ENCODE measurements around the gene MAN2B2. TPM values are rescaled to one million over a fixed set of nuclear protein-coding genes. Genes with fewer than 3 reads are reported as not detected.

Gene MAN2B2
- total and polyA plus RNA-seq, 2 donors from 2014 or later: 19.9 to 34.3 TPM

DNA sequence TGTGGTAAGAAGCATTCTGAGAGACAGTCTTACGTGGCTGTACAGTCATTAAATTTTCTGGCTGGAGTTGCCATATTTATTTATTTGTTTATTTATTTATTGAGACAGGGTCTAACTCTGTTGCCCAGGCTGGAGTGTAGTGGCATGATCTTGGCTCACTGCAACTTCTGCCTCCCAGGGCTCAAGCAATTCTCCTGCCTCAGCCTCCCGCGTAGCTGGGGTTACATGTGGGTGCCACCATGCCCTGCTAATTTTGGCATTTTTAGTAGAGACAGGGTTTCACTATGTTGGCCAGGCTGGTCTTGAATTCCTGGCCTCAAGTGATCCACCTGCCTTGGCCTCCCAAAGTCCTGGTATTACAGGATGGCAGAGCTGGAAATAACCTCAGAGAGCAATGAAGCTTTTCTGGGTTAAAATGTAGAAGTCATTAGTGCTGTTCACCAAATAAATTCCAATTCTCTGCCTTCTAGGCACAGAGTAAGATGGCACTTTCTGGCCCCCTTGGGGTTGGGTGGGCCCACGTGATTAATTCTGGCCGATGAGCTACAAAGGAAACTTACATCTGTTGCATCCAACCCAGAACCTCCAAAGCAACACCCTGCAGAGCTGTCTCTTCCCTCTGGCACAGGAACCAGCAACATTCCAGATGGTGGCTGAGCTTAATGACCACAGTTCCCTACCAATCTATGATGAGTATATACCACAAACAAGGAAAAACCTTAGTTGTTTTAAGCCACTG lies 70.0 kb downstream of the MAN2B2 start:
- Histone ChIP-seq H3K9ac (ENCODE audit: low read length in 3 of 3) (no peak overlapping the region), H3K36me3 (ENCODE audit: control insufficient read depth in 2 of 3, insufficient read depth in 3 of 3, low read length in 3 of 3) (peaks cover 0 to 20% (median 7%) of the 10 kb centered on the region in 3 donors), H3K4me3 (ENCODE audit: low read length in 3 of 3) (no peak overlapping the region), H3K27ac (ENCODE audit: low read depth in 2 of 2, low read length in 2 of 2) (no peak overlapping the region), H3K9me3 (ENCODE audit: control insufficient read depth in 2 of 3, insufficient read depth in 1 of 3, low read length in 3 of 3) (no peaks in the 10 kb centered on the region), H3K4me1 (ENCODE audit: control insufficient read depth in 2 of 3, insufficient read depth in 2 of 3, low read depth in 1 of 3, low read length in 3 of 3) (peaks cover 5 to 20% (median 19%) of the 10 kb centered on the region in 3 donors), H3K27me3 (ENCODE audit: control insufficient read depth, insufficient read depth, low read length) (no peaks in the 10 kb centered on the region)
- intact Hi-C loops (cut with DNase I): no loop called here
- TF ChIP-seq, protein P1, sequence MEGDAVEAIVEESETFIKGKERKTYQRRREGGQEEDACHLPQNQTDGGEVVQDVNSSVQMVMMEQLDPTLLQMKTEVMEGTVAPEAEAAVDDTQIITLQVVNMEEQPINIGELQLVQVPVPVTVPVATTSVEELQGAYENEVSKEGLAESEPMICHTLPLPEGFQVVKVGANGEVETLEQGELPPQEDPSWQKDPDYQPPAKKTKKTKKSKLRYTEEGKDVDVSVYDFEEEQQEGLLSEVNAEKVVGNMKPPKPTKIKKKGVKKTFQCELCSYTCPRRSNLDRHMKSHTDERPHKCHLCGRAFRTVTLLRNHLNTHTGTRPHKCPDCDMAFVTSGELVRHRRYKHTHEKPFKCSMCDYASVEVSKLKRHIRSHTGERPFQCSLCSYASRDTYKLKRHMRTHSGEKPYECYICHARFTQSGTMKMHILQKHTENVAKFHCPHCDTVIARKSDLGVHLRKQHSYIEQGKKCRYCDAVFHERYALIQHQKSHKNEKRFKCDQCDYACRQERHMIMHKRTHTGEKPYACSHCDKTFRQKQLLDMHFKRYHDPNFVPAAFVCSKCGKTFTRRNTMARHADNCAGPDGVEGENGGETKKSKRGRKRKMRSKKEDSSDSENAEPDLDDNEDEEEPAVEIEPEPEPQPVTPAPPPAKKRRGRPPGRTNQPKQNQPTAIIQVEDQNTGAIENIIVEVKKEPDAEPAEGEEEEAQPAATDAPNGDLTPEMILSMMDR (IDR thresholded peaks at IDR 0.05; ENCODE audit: borderline replicate concordance, extremely low read depth, insufficient read depth): no peak
- FAIRE-seq (no peak), DNase-seq (no peak)

DNA sequence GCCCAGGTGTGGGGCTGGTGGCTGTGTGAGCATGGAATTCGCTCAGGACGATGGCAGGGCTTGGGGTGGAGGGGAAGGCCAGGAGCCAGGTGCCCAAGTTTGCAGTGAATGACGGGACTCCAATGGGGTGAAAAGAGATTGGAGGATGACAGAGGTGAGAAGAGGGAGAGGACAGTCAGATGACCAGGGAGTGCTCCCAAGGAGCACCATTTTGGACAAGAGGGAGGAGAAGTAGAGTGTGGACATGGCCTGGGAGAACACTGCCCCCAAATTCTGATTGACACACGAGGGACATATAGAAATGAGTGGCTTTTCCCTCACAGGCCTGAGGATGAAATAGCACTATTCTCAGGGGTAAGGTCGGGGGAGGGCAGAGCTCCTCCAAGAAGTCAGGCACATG lies 72.2 kb downstream of the MAN2B2 start:
- TF ChIP-seq, protein P1 (IDR thresholded peaks at IDR 0.05; ENCODE audit: borderline replicate concordance, extremely low read depth, insufficient read depth): no peak
- Histone ChIP-seq H3K27me3 (ENCODE audit: control insufficient read depth, insufficient read depth, low read length) (no peaks in the 10 kb centered on the region), H3K9ac (ENCODE audit: low read length in 3 of 3) (no peak overlapping the region), H3K9me3 (ENCODE audit: control insufficient read depth in 2 of 3, insufficient read depth in 1 of 3, low read length in 3 of 3) (no peaks in the 10 kb centered on the region), H3K4me1 (ENCODE audit: control insufficient read depth in 2 of 3, insufficient read depth in 2 of 3, low read depth in 1 of 3, low read length in 3 of 3) (peaks cover 3 to 14% (median 11%) of the 10 kb centered on the region in 3 donors), H3K4me3 (ENCODE audit: low read length in 3 of 3) (no peak overlapping the region), H3K27ac (ENCODE audit: low read depth in 2 of 2, low read length in 2 of 2) (no peak overlapping the region), H3K36me3 (ENCODE audit: control insufficient read depth in 2 of 3, insufficient read depth in 3 of 3, low read length in 3 of 3) (peaks cover 0 to 14% (median 7%) of the 10 kb centered on the region in 3 donors)
- DNase-seq (no peak), FAIRE-seq (no peak)
- intact Hi-C loops (cut with DNase I): no loop called here

DNA sequence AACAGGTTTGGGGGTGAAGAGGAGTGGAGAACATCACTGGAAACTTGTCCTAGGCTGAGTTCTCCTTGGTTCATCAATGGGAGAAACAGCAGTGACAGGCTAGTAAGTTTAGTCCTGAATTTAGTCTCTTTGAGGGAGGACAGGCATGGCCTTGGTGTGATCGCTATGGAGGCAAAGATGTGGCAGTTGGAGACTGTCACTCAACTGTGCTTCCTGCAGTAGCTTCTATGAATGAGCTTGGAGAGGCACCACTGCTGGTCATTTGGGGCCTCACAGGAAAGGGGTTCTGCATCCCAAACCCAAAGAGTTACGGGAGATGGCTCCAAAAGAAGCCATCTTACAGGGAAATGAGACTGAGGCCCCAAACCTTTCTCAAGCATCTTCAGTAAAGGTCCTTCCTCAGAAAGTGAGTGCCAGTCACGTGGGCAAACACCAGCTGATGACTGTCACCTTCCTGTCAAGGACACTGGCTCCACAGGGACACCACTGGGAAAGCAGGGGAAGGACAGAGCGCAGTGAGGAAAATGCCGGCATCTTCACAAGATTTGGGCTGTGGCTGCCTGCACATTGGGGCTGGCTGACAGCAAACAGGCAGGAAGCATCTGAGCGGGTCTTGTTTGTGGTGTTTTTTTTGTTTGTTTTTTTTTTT lies 72.7 kb downstream of the MAN2B2 start:
- no peak for FAIRE-seq

More for the DNA sequence above, 72.7 kb downstream of the MAN2B2 start:
- Histone ChIP-seq H3K9me3 (ENCODE audit: control insufficient read depth in 2 of 3, insufficient read depth in 1 of 3, low read length in 3 of 3) (no peaks in the 10 kb centered on the region), H3K27ac (ENCODE audit: low read depth in 2 of 2, low read length in 2 of 2) (no peak overlapping the region), H3K9ac (ENCODE audit: low read length in 3 of 3) (no peak overlapping the region), H3K36me3 (ENCODE audit: control insufficient read depth in 2 of 3, insufficient read depth in 3 of 3, low read length in 3 of 3) (peaks cover 0 to 10% (median 6%) of the 10 kb centered on the region in 3 donors), H3K4me1 (ENCODE audit: control insufficient read depth in 2 of 3, insufficient read depth in 2 of 3, low read depth in 1 of 3, low read length in 3 of 3) (peaks cover 0 to 8% (median 6%) of the 10 kb centered on the region in 3 donors), H3K4me3 (ENCODE audit: low read length in 3 of 3) (no peak overlapping the region), H3K27me3 (ENCODE audit: control insufficient read depth, insufficient read depth, low read length) (no peaks in the 10 kb centered on the region)
- TF ChIP-seq, protein P1 (IDR thresholded peaks at IDR 0.05; ENCODE audit: borderline replicate concordance, extremely low read depth, insufficient read depth): no peak
- DNase-seq: no peak
- intact Hi-C loops (cut with DNase I): no loop called here

Data from kidney (tissue), 14 donors.